HuH-7 (cell line): Measurements from ENCODE around the gene ZSWIM6.

Source experiments
- DNase-seq: peaks from one replicate; pipeline ENCODE4 v3.0.0; 2011; ENCODE audit warnings: low spot score

Gene ZSWIM6

GRCh38 chr5:61307191-61307590 lies 24.9 kb upstream of the ZSWIM6 start:
- no peak for DNase-seq

GRCh38 chr5:61307611-61308010 lies 24.4 kb upstream of the ZSWIM6 start:
- no peak for DNase-seq

- no peak for DNase-seq
Observed at GRCh38 chr5:61308712-61309111, 23.3 kb upstream of the ZSWIM6 start.

GRCh38 chr5:61309115-61309514 lies 22.9 kb upstream of the ZSWIM6 start:
- DNase-seq, result no peak

GRCh38 chr5:61311056-61311610 lies 20.9 kb upstream of the ZSWIM6 start:
- no peak for DNase-seq

- no peak for DNase-seq
Observed at GRCh38 chr5:61311836-61312808, 19.9 kb upstream of the ZSWIM6 start.

- no peak for DNase-seq
Observed at GRCh38 chr5:61313960-61314681, 17.9 kb upstream of the ZSWIM6 start.

- no peak for DNase-seq
Observed at GRCh38 chr5:61318376-61318775, 13.7 kb upstream of the ZSWIM6 start.

- DNase-seq, result no peak
Observed at GRCh38 chr5:61319388-61320146, 12.5 kb upstream of the ZSWIM6 start.

GRCh38 chr5:61320860-61321259 lies 11.2 kb upstream of the ZSWIM6 start:
- no peak for DNase-seq

GRCh38 chr5:61321669-61322068 lies 10.4 kb upstream of the ZSWIM6 start:
- DNase-seq, result no peak

GRCh38 chr5:61322738-61323725 lies 9.0 kb upstream of the ZSWIM6 start:
- DNase-seq, result no peak

- DNase-seq, result peak; percentile 45
Observed at GRCh38 chr5:61327760-61328753, 4.0 kb upstream of the ZSWIM6 start.

GRCh38 chr5:61328791-61329549 lies 3.1 kb upstream of the ZSWIM6 start:
- no peak for DNase-seq

GRCh38 chr5:61329550-61330128 lies 2.4 kb upstream of the ZSWIM6 start:
- no peak for DNase-seq

- peak; percentile 20 for DNase-seq
Observed at GRCh38 chr5:61330341-61330844, 1.7 kb upstream of the ZSWIM6 start.

GRCh38 chr5:61330845-61331406 lies 1.1 kb upstream of the ZSWIM6 start:
- DNase-seq, result peak; percentile 66

- no peak for DNase-seq
Observed at GRCh38 chr5:61332358-61332749, 296 bp downstream of the ZSWIM6 start.
